ENCODE data around the gene GRK5.

The GRK5 gene

GRCh38 chr10:119347181-119347974, 140.0 kb downstream of the GRK5 start:
- no peak for DNase-seq

- no peak for DNase-seq
These were observed 140.7 kb downstream of the GRK5 start for GRCh38 chr10:119348106-119348505.

- DNase-seq: no peak
These were observed 141.3 kb downstream of the GRK5 start for GRCh38 chr10:119348516-119349240.

DNA sequence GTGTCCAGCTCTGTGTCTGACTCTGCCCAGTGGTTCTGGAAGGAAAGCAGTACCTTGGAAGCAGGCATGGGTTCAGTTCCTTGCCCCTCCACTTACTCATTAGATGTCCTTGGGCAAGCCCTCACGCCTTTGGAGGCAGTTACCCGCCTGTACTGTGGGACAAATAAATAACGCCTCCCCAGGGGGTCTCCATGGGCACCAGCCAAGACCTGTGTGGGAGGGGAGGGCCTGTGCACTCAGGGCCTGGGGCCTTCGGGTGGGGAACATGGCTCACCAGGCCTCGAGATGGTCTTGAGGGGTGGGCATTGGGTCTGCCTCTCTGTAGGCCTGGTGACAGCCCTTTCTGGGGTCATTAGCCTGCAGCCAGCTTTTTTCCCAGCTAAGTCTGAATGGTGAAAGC, 142.0 kb downstream of the GRK5 start:
- no peak for DNase-seq

DNA sequence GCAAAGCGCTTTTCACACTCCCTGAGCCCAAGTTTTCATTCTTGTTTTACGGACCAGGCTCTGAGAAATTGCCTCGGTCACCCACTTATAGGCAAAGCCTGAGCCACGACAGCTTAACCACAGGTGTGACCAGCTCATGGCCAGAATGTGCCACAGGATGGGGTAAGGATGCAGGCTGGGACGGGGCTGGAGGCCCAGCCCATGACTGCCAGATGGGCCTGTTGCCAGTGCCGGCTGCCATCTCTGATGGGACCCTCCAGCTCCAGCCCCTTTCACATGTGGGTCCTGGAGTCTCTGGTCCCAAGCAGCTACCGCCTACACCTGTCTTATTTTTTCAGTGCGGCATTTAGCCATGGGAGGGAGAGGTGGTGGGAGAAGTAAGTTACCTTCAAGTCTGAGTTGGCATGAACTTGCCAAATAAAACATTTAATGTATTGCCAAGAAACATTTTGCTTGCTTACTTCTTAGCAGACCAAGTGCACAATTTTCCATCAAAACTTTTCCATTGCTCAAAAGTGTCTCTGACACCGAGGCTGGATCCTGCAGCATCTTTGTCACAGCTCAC, 142.6 kb downstream of the GRK5 start:
- no peak for DNase-seq

DNA sequence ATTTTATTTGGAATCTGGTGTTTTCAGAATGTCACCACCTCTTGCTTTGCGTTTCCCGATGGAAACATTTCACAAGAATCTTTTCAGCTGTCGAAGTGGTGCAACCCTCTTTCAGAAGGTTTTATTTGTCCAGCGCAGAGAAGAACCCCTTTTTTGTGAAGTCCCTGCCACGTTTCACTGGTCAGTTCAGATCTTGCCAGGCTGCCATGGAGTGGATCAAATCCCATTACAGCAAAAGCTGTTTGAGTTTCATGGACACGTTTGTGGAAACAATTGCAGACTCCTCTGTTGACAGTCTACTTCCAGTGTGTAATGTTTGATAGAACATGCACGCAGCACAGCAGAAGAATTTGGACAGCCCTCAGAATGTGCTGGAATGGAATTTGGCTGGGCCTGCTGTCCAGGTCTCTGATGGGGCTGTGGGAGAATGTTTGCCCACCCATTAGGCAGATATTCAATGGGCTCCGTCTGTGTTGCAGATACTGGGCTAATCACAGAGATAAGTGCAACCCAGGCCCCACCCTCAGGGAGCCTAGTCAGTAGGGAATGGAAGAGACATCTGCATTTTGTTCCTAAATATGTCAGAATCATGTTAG, 143.2 kb downstream of the GRK5 start:
- no peak for DNase-seq

GRCh38 chr10:119351189-119351588, 143.8 kb downstream of the GRK5 start:
- no peak for DNase-seq

DNA sequence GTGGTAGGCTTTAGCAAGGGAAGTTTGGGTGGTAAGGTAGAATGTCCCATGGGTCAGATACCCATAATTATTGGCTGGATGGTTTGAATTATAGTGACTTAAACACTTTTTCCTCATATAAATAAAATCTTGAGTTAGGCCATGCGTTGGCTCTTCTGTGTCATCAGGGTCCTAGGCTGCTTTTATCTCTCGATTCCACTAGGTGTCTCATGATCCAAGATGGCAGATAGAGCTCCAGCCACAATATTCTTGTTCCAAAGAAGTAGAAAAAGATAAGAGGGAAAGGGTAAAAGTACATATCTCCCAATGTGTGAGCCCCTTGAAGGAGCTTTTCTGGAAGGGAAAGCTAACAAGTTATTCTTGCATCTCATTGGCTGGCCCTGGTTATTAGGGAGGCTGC, 144.7 kb downstream of the GRK5 start:
- DNase-seq: no peak

DNA sequence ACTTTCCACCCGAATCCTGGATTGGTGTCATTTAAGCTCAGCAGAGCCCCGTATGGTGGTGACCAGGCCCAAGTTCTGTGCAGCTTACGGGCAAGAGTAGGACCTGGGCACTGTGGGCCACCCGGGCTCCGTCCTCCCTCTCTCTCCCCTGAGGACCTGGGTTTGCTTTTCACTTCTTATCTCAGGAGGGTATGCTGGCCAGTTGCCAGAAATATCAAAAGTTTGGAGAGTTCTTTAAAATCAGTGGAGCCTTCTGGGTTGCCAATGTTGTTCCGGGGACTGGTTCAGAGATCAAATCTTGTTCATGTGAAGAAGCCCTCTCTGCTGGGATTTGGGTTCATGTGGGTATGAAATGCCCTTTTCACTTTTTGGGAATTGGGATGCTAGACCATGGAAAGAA, 145.4 kb downstream of the GRK5 start:
- DNase-seq: no peak

DNA sequence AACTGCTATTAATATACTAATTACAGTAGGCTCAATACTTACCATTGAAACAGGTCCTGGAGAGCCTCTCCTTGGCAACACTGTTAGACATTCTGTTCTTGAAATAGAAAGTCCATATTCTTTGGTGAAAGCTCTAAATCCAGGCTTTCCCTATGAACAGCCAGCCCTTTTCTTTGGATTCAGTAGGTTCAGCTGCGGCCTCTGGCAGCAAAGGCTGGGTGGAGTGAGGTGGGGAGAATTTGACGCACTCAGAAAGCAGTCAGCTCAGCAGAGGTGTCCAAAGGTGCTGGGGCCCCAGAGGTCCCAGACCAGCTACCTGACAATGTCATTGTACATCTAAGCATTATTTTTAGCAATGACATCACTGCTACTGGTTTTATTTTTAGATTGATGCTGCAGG, 146.1 kb downstream of the GRK5 start:
- no peak for DNase-seq

DNA sequence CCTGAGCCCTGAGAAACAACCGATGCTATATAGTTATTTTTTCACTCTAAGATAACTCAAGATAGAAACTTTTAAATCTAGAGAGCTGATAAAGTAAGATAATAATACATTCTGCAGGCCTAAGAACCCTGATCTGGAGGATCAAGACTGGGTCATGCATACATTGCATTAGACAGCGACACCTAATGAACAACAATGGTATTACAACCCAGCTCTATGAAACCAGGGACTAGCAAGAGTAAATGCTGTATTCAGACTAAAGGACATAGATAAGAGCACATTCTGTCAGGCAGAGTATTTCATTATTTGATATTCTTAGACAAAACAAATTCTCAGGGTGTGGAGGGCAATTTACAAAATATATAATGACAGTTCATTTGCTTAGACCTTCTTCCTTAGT, 148.6 kb downstream of the GRK5 start:
- no peak for DNase-seq

DNA sequence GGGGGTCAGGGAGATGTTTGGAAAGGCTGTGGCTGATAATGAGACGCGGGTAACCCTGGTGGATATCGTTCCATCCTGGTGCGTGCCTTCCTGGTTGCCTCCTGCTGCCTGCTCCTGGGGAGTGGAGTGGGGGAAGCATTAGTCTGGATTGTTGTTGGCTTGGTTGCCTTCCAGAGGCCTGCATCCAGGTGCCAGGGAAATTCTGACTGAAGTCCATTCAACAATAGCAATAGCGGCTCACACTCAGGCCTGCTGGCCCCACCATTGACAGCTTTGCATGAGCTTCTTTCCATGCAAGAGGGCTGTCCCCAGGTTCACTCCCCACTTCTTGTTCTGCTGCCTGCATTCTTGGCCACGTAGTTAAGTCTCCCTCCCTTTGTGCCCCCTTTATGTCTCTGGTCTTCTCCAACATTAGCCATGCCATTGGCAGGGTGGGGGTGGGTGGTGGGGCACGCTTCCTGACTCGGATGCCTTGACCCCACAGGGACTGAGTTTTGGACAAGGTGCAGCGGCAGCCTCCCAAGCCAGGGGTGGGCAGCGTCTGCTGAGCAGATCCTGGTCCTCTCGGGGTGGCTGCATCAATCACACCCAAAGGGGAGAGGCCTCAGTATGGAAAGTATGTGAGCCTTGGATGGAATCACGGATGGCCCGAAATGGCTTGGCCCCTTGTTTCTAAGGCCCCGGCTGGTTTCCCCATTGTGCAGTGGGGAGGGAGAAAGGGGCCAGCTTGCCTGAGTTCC, 150.2 kb downstream of the GRK5 start:
- DNase-seq: no peak

DNA sequence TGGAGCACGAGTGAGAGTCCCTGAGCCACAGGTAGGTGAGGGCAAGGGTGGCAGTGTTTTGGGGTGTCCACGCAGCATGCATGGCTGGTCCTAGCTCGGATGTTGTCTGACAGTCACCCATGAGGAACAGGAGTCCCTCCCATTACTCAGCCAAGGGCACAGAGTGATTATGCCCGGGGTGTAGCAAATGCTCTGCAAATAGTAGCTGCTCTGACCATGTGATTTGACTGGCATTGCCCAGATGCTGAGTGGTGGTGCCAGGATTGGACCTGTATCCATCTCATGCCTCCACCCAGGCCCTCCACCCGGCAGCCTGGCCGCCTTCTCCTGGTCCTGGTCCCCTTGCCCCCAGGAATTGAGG, 150.8 kb downstream of the GRK5 start:
- DNase-seq: no peak

GRCh38 chr10:119358567-119358966, 151.2 kb downstream of the GRK5 start:
- DNase-seq: no peak

DNA sequence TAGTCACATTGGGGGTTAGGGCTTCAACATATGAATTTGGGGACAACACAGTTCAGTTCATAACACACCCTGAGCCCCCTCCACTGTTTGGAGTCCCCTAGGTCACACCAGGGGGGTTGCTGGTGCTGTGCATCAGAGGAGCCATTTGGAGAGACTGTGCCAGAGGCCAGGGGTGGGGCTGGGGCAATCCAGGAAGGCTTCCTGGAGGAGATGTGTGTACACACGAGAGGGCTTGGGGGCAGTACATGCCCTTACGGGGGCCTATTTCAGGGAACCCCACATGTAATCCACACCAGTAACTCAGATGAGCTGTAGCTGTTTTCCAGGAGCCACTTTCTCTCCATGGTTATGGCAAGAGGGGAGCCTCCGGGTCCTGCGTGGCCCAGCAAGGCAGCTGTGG, 151.7 kb downstream of the GRK5 start:
- no peak for DNase-seq

DNA sequence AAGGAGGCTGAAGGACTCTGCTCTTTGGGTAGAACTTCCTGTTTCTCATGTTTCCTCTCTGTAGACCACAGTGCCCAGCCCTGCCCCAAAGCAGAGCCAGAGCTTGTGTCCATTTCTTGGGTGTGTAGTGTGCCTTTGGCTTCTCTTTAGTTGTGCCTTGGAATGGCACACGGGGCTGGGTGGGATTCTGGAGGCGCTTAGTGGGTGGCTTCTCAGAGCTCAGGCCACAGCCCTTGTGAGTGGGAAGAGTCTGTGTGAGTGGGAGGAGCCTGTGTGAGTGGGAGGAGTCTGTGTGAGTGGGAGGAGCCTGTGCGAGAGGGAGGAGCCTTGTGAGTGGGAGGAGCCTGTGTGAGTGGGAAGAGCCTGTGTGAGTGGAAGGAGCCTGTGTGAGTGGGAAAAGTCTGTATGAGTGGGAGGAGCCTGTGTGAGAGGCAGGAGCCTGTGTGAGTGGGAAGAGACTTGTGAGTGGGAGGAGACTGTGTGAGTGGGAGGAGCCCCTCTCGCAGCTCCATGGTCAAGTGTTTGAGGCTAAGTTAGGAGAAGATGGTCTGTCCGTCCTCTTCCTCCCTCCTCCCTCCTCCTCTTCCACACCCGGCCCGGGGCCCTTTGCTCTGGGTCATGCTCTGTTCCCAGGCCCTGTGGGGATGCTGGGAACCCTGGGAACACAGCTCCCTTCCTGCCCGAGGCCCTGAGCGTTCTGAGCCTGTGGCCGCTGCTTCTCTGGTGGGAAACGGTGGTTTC, 153.0 kb downstream of the GRK5 start:
- DNase-seq: no peak

DNA sequence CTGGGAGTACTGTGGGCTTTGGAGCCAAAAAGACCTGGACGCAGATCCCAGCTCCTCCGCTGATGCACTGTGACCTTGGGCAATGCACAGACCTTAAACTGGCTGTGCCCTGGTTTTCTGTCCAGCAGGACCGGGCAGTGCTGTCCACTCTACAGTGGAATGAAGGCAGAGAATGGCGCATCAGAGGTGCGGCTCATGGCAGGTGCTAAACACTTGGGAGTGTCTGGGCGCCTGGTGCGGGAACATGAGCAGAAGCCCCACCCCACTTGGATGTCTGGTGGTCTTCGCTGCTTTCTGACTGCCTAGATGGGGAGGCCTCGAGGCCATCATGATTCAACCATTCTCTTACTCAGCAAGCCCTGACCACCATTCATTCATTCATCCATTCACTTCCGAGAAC, 153.7 kb downstream of the GRK5 start:
- DNase-seq: no peak

DNA sequence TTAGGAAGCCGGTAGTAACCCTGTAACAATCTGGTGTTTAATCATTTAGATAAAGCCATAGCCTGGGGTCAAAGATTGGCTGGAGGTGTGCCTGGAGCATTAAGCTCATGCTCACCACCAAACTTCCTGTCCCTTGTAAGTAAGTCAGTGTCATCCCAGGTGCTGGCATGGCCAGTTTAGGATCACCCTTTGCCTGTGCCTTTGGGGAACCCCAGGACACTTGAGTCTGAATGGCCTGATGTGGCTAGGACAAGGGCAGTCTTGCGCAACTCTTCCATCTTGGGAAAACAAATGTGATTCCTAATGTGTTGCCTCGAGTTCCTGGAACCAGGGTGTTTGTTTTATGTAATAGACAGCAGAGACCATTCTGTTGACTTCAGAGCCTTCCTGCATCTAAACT, 154.8 kb downstream of the GRK5 start:
- DNase-seq: no peak

DNA sequence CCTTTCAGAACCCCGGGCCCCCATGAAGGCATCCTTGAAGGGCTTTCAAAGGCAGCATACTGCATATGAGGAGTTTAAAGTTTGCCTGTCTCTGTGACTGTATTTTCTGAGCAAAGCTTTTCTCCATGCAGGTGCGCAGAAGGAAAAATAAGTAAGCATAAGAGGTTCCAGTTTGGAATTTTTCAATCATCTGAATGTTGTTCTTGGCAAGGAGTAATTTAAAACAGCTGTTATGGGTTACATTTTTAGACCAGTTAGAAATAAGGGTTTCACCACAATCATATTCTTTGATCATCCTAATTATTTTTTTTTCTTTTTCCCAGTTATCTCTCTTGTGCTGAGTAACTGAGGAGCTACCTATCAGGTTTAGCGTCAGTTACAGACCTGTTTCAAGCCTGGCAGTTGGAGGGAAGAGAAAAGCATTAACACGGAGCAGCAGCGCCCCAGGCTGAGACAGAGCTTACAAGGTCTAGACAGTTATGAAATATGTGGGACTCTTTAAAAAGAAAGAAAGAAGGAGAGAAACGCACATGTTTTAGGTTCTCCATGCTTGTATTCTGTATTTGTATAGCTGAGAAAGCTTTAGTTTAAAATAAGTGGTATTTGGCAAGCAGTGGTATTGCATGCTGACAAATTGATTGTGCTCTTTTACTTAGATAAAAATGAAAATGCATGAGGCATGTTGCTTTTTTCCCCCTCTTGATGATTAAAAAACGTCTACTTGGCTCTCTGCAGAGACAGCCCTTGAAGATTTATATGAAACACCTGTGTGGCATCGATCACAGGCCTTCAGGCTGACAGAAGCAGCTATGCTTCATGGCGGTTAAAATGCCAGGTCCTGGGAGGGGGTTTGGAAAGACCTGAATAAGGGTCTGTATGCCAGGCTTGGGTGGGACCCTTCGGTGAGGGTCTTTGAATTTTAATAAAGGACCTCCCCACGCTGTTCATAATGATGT, 157.6 kb downstream of the GRK5 start:
- no peak for DNase-seq

GRCh38 chr10:119365773-119366599, 158.6 kb downstream of the GRK5 start:
- no peak for DNase-seq
